Measurements from ENCODE around the gene HLF.

- TF ChIP-seq, protein P1, sequence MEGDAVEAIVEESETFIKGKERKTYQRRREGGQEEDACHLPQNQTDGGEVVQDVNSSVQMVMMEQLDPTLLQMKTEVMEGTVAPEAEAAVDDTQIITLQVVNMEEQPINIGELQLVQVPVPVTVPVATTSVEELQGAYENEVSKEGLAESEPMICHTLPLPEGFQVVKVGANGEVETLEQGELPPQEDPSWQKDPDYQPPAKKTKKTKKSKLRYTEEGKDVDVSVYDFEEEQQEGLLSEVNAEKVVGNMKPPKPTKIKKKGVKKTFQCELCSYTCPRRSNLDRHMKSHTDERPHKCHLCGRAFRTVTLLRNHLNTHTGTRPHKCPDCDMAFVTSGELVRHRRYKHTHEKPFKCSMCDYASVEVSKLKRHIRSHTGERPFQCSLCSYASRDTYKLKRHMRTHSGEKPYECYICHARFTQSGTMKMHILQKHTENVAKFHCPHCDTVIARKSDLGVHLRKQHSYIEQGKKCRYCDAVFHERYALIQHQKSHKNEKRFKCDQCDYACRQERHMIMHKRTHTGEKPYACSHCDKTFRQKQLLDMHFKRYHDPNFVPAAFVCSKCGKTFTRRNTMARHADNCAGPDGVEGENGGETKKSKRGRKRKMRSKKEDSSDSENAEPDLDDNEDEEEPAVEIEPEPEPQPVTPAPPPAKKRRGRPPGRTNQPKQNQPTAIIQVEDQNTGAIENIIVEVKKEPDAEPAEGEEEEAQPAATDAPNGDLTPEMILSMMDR (conservative IDR thresholded peaks at IDR 0.05; ENCODE audit: low read depth, low read length) = no peak
- TF ChIP-seq EZH2 (IDR thresholded peaks at IDR 0.05; ENCODE audit: borderline replicate concordance, low read depth, low read length, poor library complexity, severe bottlenecking) = no peak
Measured at GRCh38 chr17:55321427-55322060, 56.8 kb downstream of the HLF start.

All from A673 (cell line).